ENCODE measurements around the gene INIP. TPM values are rescaled to one million over a fixed set of nuclear protein-coding genes. Genes with fewer than 3 reads are reported as not detected.

The INIP gene
- 15.1 and 20.5 TPM in 2 replicates for total RNA-seq

- DNase-seq (ENCODE audit: low read depth) = peak; percentile 75
- peak within 1 kb of the TSS; percentile 85 for H3K4me3 ChIP-seq (ENCODE audit: low read depth, low read length)
- TF ChIP-seq, protein P1, sequence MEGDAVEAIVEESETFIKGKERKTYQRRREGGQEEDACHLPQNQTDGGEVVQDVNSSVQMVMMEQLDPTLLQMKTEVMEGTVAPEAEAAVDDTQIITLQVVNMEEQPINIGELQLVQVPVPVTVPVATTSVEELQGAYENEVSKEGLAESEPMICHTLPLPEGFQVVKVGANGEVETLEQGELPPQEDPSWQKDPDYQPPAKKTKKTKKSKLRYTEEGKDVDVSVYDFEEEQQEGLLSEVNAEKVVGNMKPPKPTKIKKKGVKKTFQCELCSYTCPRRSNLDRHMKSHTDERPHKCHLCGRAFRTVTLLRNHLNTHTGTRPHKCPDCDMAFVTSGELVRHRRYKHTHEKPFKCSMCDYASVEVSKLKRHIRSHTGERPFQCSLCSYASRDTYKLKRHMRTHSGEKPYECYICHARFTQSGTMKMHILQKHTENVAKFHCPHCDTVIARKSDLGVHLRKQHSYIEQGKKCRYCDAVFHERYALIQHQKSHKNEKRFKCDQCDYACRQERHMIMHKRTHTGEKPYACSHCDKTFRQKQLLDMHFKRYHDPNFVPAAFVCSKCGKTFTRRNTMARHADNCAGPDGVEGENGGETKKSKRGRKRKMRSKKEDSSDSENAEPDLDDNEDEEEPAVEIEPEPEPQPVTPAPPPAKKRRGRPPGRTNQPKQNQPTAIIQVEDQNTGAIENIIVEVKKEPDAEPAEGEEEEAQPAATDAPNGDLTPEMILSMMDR (conservative IDR thresholded peaks at IDR 0.05; ENCODE audit: low read depth, low read length) = peak; percentile 5
These were observed at the start of gene INIP for GRCh38 chr9:112717661-112718331. TSS of gene INIP (minus strand) at chr9:112718117. CDS start at chr9:112716485, 1,632 bp downstream.

DNA sequence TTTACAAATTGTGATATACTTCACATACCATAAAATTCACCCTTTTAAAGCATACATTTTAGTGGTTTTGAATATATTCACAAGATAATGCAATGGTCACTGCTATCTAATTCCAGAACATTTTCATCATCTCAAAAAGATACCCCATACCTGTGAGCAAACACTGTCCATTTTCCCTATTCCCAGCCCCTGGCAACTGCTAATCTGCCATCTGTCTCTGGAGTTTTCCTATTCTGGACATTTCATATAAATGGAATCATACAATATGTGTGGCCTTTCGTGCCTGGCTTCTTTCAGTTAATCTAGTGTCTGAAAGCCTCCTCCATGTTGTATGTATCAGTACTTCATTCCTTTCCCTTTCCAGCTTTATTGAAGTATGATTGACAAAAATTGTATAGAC is 47.4 kb upstream of the INIP start:
- no peak for DNase-seq (ENCODE audit: low read depth)
- no peak overlapping the region for H3K4me3 ChIP-seq (ENCODE audit: low read depth, low read length)
- TF ChIP-seq, protein P1 (conservative IDR thresholded peaks at IDR 0.05; ENCODE audit: low read depth, low read length) = no peak

DNA sequence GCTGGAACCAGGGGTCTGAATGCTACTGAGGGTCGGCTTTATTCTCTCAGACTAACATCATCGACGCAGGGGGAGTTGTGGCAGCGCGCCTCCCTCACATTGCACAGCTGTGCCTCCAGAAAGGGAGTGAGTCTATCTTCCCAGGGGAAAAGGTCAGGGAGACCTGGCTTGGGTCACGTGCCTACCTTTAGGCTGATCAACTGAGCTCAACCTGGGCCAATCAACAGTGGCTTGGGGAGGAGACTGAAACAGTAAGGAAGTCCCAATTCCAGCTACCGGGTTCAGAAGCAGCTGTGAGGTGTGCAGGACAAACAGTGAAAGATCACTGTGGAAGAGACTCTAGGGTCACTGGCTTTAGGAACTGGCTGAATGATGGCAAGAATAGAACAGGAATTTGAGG is 46.9 kb upstream of the INIP start:
- TF ChIP-seq, protein P1 (conservative IDR thresholded peaks at IDR 0.05; ENCODE audit: low read depth, low read length) = no peak
- DNase-seq (ENCODE audit: low read depth) = no peak
- H3K4me3 ChIP-seq (ENCODE audit: low read depth, low read length) = peak overlapping the region; percentile 42

DNA sequence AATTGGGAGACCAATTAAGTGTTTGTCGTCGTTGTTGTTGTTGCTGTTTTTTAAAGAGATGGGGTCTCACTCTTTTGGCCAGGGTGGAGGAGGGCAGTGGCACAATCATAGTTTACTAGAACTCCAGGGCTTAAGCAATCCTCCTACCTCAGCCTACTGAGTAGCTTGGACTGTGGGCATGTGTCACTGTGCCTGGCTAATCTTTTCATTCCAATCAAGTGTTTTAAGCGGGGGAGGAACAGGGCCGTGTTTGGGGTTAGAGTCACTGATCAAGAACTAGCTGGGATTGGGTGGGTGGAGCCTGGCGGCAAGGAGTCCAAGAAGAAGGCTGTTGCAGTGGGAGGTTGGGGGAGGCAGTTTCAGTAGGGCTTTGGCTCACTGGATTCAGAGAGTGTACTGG is 46.4 kb upstream of the INIP start:
- TF ChIP-seq, protein P1 (conservative IDR thresholded peaks at IDR 0.05; ENCODE audit: low read depth, low read length) = no peak
- DNase-seq (ENCODE audit: low read depth) = no peak

DNA sequence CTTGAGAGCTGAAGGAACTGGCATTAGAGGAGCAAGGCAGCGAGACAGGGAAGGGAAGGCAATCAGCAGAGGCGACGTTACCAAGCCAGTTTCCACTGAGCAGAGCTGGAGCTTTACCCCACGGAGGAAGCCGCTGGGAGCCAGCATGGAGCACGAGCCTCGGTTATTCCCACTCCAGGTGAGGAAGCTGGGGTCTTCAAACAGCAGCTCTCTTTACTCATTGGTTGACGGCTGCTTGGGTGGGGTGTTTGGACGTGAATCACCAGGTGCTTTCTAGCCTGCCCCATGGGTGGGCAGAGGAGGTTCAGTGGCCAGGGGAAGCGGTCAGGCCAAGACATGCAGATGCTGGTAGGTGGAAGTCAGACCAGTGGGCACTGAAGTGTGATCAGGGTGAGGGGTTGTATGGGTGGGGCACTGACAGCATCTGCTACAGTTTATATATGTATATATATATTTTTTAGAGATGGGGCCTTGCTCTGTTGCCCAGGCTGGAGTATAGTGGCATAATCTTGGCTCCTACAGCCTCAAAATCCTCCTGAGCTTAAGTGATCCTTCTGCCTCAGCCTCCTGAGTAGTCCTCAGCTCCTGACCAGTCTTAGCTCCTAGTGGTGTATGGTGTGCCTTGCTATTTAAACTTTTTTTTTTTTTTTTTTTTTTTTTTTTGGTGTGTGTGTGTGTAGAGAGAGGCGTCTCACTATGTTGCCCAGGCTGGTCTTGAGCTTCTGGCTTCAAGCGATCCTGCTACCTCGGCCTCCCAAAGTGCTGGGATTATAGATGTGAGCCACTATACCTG is 45.0 kb upstream of the INIP start:
- DNase-seq (ENCODE audit: low read depth) = no peak
- H3K4me3 ChIP-seq (ENCODE audit: low read depth, low read length) = no peak overlapping the region
- TF ChIP-seq, protein P1 (conservative IDR thresholded peaks at IDR 0.05; ENCODE audit: low read depth, low read length) = peak; percentile 12

More for the DNA sequence above, 46.4 kb upstream of the INIP start:
- peak overlapping the region; percentile 42 for H3K4me3 ChIP-seq (ENCODE audit: low read depth, low read length)

- TF ChIP-seq, protein P1 (conservative IDR thresholded peaks at IDR 0.05; ENCODE audit: low read depth, low read length) = no peak
- H3K4me3 ChIP-seq (ENCODE audit: low read depth, low read length) = no peak overlapping the region
- no peak for DNase-seq (ENCODE audit: low read depth)
These were observed 44.2 kb upstream of the INIP start for GRCh38 chr9:112761912-112762655.
